ENCODE measurements around the gene KRT27.
"Not testable (repeated sequence)": the region's sequence is repeated elsewhere in the genome, so short reads cannot be mapped to it uniquely, and the experiment has no call there.

The KRT27 gene

DNA sequence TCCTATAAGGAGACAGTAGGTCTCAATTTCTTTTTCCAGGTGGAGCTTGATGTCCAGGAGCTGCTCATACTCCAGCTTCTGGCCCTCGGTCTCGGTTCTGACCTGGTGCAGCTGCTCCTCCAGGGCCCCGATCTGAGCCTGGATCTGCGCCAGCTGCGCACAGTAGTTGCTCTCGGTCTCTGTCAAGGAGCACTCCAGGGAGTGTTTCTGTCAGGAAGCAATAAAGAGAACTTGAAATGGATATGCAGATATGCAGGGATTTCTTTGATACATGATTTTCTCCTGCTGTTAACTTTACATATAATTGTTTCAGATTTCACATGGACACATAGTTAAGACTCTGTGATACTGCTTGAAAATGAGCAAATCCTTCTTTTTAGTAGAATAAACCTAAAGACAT, 32.0 kb downstream of the KRT27 start:
- DNase-seq: no peak

DNA sequence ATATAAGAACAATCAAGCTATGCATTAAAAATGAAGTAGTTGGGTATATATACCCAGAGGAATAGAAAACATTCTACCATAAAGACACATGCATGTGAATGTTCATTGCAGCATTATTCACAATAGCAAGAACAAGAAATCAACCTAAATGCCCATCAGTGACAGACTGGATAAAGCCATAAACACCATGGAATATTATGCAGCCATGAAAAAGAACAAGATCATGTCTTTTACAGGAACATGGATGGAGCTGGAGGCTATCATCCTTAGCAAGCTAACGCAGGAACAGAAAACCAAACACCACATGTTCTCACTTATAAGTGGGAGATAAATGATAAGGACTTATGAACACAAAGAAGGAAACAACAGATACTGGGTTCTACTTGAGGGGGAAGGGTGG, 33.7 kb downstream of the KRT27 start:
- not testable (repeated sequence) for DNase-seq

GRCh38 chr17:40738553-40738952, 43.8 kb downstream of the KRT27 start:
- DNase-seq: no peak

GRCh38 chr17:40735016-40735415, 47.3 kb downstream of the KRT27 start:
- no peak for DNase-seq

GRCh38 chr17:40734018-40734417, 48.3 kb downstream of the KRT27 start:
- no peak for DNase-seq

GRCh38 chr17:40730970-40731369, 51.4 kb downstream of the KRT27 start:
- no peak for DNase-seq

- DNase-seq: no peak
Measured at GRCh38 chr17:40727447-40728231, 54.7 kb downstream of the KRT27 start.

- DNase-seq: no peak
Measured at GRCh38 chr17:40726919-40727318, 55.4 kb downstream of the KRT27 start.

Measured in NCI-H146 (cell line).